IPS-15b (cell line): Measurements from ENCODE around the gene ZNF446.

Experiments
- H3K27me3 ChIP-seq: one replicate; pipeline ENCODE4 v1.6.1; 2013; ENCODE audit warnings: low read length; ENCODE audit not compliant: control insufficient read depth, insufficient read depth
- H3K36me3 ChIP-seq: one replicate; pipeline ENCODE4 v1.6.1; 2013; ENCODE audit warnings: low read length; ENCODE audit not compliant: control insufficient read depth, insufficient read depth
- H3K4me1 ChIP-seq: one replicate; pipeline ENCODE4 v1.6.1; 2013; ENCODE audit warnings: mild to moderate bottlenecking, low read length; ENCODE audit not compliant: control insufficient read depth, insufficient read depth
- H3K4me3 ChIP-seq: one replicate; pipeline ENCODE4 v1.5.1; 2013; ENCODE audit warnings: low read depth, low read length
- H3K9ac ChIP-seq: one replicate; pipeline ENCODE4 v1.6.1; 2013; ENCODE audit warnings: low read depth, mild to moderate bottlenecking, low read length
- H3K9me3 ChIP-seq: one replicate; pipeline ENCODE4 v1.6.1; 2013; ENCODE audit warnings: mild to moderate bottlenecking, low read length; ENCODE audit not compliant: control insufficient read depth, insufficient read depth

The ZNF446 gene

GRCh38 chr19:58520257-58520599 is 44.1 kb downstream of the ZNF446 start:
- peak overlapping the region; percentile 91 for H3K4me3 ChIP-seq
- no peaks in the 10 kb centered on the region for H3K9me3 ChIP-seq
- peaks cover 12% of the 10 kb centered on the region for H3K36me3 ChIP-seq
- peaks cover 13% of the 10 kb centered on the region for H3K4me1 ChIP-seq
- H3K9ac ChIP-seq = peak overlapping the region; percentile 94
- H3K27me3 ChIP-seq = no peaks in the 10 kb centered on the region

GRCh38 chr19:58521651-58522050 is 45.5 kb downstream of the ZNF446 start:
- no peaks in the 10 kb centered on the region for H3K27me3 ChIP-seq
- no peaks in the 10 kb centered on the region for H3K9me3 ChIP-seq
- H3K9ac ChIP-seq = no peak overlapping the region
- peaks cover 12% of the 10 kb centered on the region for H3K4me1 ChIP-seq
- peaks cover 6% of the 10 kb centered on the region for H3K36me3 ChIP-seq
- no peak overlapping the region for H3K4me3 ChIP-seq

- H3K9ac ChIP-seq = no peak overlapping the region
- H3K36me3 ChIP-seq = no peaks in the 10 kb centered on the region
- no peak overlapping the region for H3K4me3 ChIP-seq
- H3K27me3 ChIP-seq = no peaks in the 10 kb centered on the region
- peaks cover 12% of the 10 kb centered on the region for H3K4me1 ChIP-seq
- H3K9me3 ChIP-seq = no peaks in the 10 kb centered on the region
Observed at GRCh38 chr19:58522709-58523108, 46.6 kb downstream of the ZNF446 start.

- no peak overlapping the region for H3K9ac ChIP-seq
- no peaks in the 10 kb centered on the region for H3K36me3 ChIP-seq
Observed at GRCh38 chr19:58529405-58529804, 53.3 kb downstream of the ZNF446 start.

More at GRCh38 chr19:58529405-58529804, 53.3 kb downstream of the ZNF446 start:
- Histone ChIP-seq H3K4me3 (no peak overlapping the region), H3K27me3 (peaks cover 2% of the 10 kb centered on the region), H3K9me3 (no peaks in the 10 kb centered on the region), H3K4me1 (peaks cover 3% of the 10 kb centered on the region)
